GM23338 (cell line): ENCODE results near the gene SCTR. TPM values are rescaled to one million over a fixed set of nuclear protein-coding genes. Genes with fewer than 3 reads are reported as not detected.

Experiments used
- ATAC-seq: fragments of 200-7000 bp; cut with Tn5 transposase; 3 replicates; pipeline ENCODE4 v1.9.1; 2020
- DNase-seq: peaks from one replicate; pipeline ENCODE4 v3.0.0-alpha.2; 2015; ENCODE audit warnings: low spot score
- H2AFZ ChIP-seq: fragments of 200-600 bp; sonication (generic); 2 replicates; pipeline ENCODE4 v1.8.0; 2016; ENCODE audit warnings: antibody characterized with exemption, mild to moderate bottlenecking, moderate library complexity
- H3F3A ChIP-seq: fragments of 200-600 bp; sonication (generic); replicated peaks from 2 replicates; pipeline ENCODE4 v1.8.0; 2017; ENCODE audit warnings: antibody characterized with exemption, mixed run types, low read depth
- H3K27ac ChIP-seq: fragments of 200-600 bp; sonication (generic); 2 replicates; pipeline ENCODE4 v1.6.1; 2016; ENCODE audit warnings: low read depth
- H3K27me3 ChIP-seq: fragments of 200-600 bp; sonication (generic); 2 replicates; pipeline ENCODE4 v1.8.0; 2016; ENCODE audit warnings: mild to moderate bottlenecking, mixed run types, moderate library complexity; ENCODE audit not compliant: insufficient read depth
- H3K36me3 ChIP-seq: fragments of 200-600 bp; sonication (generic); 2 replicates; pipeline ENCODE4 v1.8.0; 2016; ENCODE audit warnings: mild to moderate bottlenecking; ENCODE audit not compliant: insufficient read depth
- H3K4me1 ChIP-seq: fragments of 200-600 bp; sonication (generic); 2 replicates; pipeline ENCODE4 v1.8.0; 2016; ENCODE audit warnings: mild to moderate bottlenecking, moderate library complexity; ENCODE audit not compliant: insufficient read depth
- H3K4me2 ChIP-seq: fragments of 200-600 bp; sonication (generic); 2 replicates; pipeline ENCODE4 v1.7.1; 2017; ENCODE audit warnings: mixed run types
- H3K4me3 ChIP-seq: fragments of 200-600 bp; sonication (generic); 2 replicates; pipeline ENCODE4 v1.6.1; 2016; ENCODE audit warnings: mixed run types
- H3K79me2 ChIP-seq: fragments of 200-600 bp; sonication (generic); replicated peaks from 2 replicates; pipeline ENCODE4 v1.8.0; 2017; ENCODE audit warnings: mild to moderate bottlenecking; ENCODE audit not compliant: insufficient read depth
- H3K9me2 ChIP-seq: fragments of 200-600 bp; sonication (generic); 2 replicates; pipeline ENCODE4 v1.8.0; 2017; ENCODE audit not compliant: insufficient read depth
- H4K20me1 ChIP-seq: fragments of 200-600 bp; sonication (generic); replicated peaks from 2 replicates; pipeline ENCODE4 v1.8.0; 2017; ENCODE audit warnings: mild to moderate bottlenecking; ENCODE audit not compliant: insufficient read depth
- H3K27ac Mint-ChIP-seq: 2 replicates; pipeline ENCODE4 v1.8.0; 2020; ENCODE audit warnings: inconsistent platforms, mild to moderate bottlenecking, moderate library complexity, mixed read lengths
- H3K27me3 Mint-ChIP-seq: 3 replicates; pipeline ENCODE4 v1.8.0; 2022; ENCODE audit warnings: low read depth, mild to moderate bottlenecking, moderate library complexity, mixed read lengths, inconsistent platforms; ENCODE audit not compliant: insufficient read depth, poor library complexity
- H3K36me3 Mint-ChIP-seq: 3 replicates; pipeline ENCODE4 v1.8.0; 2021; ENCODE audit warnings: low read depth, mild to moderate bottlenecking, inconsistent platforms, moderate library complexity, mixed read lengths
- H3K4me1 Mint-ChIP-seq: 3 replicates; pipeline ENCODE4 v1.8.0; 2020; ENCODE audit warnings: mild to moderate bottlenecking, inconsistent platforms, mixed read lengths
- H3K4me3 Mint-ChIP-seq: 3 replicates; pipeline ENCODE4 v1.8.0; 2021; ENCODE audit warnings: moderate library complexity, mild to moderate bottlenecking, inconsistent platforms, mixed read lengths
- H3K9me3 Mint-ChIP-seq: 3 replicates; pipeline ENCODE4 v1.8.0; 2020; ENCODE audit warnings: moderate library complexity, mild to moderate bottlenecking, inconsistent platforms, mixed read lengths
- CREB1 ChIP-seq: fragments of 250-450 bp; sonication (Bioruptor Pico); IDR thresholded peaks from 2 replicates; pipeline ENCODE4 v1.5.0; 2020; ENCODE audit warnings: low read depth, mild to moderate bottlenecking, moderate library complexity
- CTCF ChIP-seq, 2 experiments: fragments of 200-600 bp in 1 of 2; sonication (generic) in 1 of 2; conservative IDR thresholded peaks; 2 replicates each; pipeline versions ENCODE4 v1.5.1 to v1.6.1; 2016 to 2017; ENCODE audit warnings: antibody characterized with exemption in 2 of 2, low read depth in 2 of 2, mild to moderate bottlenecking in 2 of 2, moderate library complexity in 1 of 2
- JUNB ChIP-seq: IDR thresholded peaks from one replicate; pipeline ENCODE4 v1.6.1; 2016; ENCODE audit warnings: antibody characterized with exemption; ENCODE audit not compliant: unreplicated experiment
- POLR2AphosphoS5 ChIP-seq: IDR thresholded peaks from 2 replicates; pipeline ENCODE4 v1.6.1; 2016; ENCODE audit warnings: antibody characterized with exemption, low read depth
- STAT1 ChIP-seq: IDR thresholded peaks from one replicate; pipeline ENCODE4 v1.6.1; 2016; ENCODE audit warnings: antibody characterized with exemption; ENCODE audit not compliant: unreplicated experiment
- ZNF114 ChIP-seq: fragments of 250-450 bp; sonication (Bioruptor Pico); IDR thresholded peaks from 2 replicates; pipeline ENCODE4 v1.5.0; 2020; ENCODE audit warnings: mild to moderate bottlenecking, moderate library complexity
- ZNF331 ChIP-seq: fragments of 250-450 bp; sonication (Bioruptor Pico); IDR thresholded peaks from 2 replicates; pipeline ENCODE4 v1.5.0; 2020; ENCODE audit warnings: low read depth, mild to moderate bottlenecking, moderate library complexity
- ZNF462 ChIP-seq: fragments of 250-450 bp; sonication (Bioruptor Pico); IDR thresholded peaks from 2 replicates; pipeline ENCODE4 v1.5.0; 2020; ENCODE audit warnings: mild to moderate bottlenecking, moderate library complexity
- polyA plus RNA-seq: library from polyadenylated mRNA; unstranded; fragments of >200 nt; fragmentation: Nextera tagmentation; extraction: Ambion mirVana; gene quantifications from 2 replicates; pipeline ENCODE4 v1.2.1, GENCODE V29; 2016
- total RNA-seq: library from RNA; depleted of rRNA; stranded (reverse); fragments of >200 nt; shearing (Covaris generic); gene quantifications from 2 replicates; pipeline ENCODE4 v1.2.3, GENCODE V29; 2014
- TF ChIP-seq, protein P1 (sequence below): IDR thresholded peaks from one replicate; pipeline ENCODE4 v1.6.1; 2018; ENCODE audit warnings: antibody characterized with exemption; ENCODE audit not compliant: unreplicated experiment

Gene SCTR
- total and polyA plus RNA-seq, 2 experiments from 2014 or later: not detected

GRCh38 chr2:119536211-119536610 is 11.9 kb upstream of the SCTR start:
- DNase-seq (no peak), ATAC-seq (no peak)
- no peak overlapping the region for H2AFZ ChIP-seq
- H3K9me3 Mint-ChIP-seq: peaks cover 14% of the 10 kb centered on the region; the same call in 2 of the 3 replicates
- H3K4me1 Mint-ChIP-seq: peaks cover 13% of the 10 kb centered on the region; the same call in 2 of the 3 replicates
- peaks cover 2% of the 10 kb centered on the region; the same call in 1 of the 3 replicates for H3K36me3 Mint-ChIP-seq
- no peaks in the 10 kb centered on the region for H3F3A ChIP-seq
- no peaks in the 10 kb centered on the region for H3K79me2 ChIP-seq
- no peak overlapping the region for H3K4me3 Mint-ChIP-seq
- H3K36me3 ChIP-seq: no peaks in the 10 kb centered on the region
- no peak overlapping the region for H3K4me3 ChIP-seq
- H3K4me2 ChIP-seq: no peak overlapping the region
- H3K27me3 ChIP-seq: no peaks in the 10 kb centered on the region
- peaks cover 2% of the 10 kb centered on the region for H3K27me3 Mint-ChIP-seq
- no peak overlapping the region for H3K27ac ChIP-seq
- TF ChIP-seq ZNF331 (CRISPR knock-in tag) (no peak), STAT1 (no peak), ZNF114 (CRISPR knock-in tag) (no peak), CTCF (conservative IDR thresholded peaks at IDR 0.05; ENCODE audit: low read depth in 2 of 2) (no peak), CREB1 (CRISPR knock-in tag) (no peak), JUNB (no peak), ZNF462 (CRISPR knock-in tag) (no peak), POLR2AphosphoS5 (no peak)
- TF ChIP-seq, protein P1, sequence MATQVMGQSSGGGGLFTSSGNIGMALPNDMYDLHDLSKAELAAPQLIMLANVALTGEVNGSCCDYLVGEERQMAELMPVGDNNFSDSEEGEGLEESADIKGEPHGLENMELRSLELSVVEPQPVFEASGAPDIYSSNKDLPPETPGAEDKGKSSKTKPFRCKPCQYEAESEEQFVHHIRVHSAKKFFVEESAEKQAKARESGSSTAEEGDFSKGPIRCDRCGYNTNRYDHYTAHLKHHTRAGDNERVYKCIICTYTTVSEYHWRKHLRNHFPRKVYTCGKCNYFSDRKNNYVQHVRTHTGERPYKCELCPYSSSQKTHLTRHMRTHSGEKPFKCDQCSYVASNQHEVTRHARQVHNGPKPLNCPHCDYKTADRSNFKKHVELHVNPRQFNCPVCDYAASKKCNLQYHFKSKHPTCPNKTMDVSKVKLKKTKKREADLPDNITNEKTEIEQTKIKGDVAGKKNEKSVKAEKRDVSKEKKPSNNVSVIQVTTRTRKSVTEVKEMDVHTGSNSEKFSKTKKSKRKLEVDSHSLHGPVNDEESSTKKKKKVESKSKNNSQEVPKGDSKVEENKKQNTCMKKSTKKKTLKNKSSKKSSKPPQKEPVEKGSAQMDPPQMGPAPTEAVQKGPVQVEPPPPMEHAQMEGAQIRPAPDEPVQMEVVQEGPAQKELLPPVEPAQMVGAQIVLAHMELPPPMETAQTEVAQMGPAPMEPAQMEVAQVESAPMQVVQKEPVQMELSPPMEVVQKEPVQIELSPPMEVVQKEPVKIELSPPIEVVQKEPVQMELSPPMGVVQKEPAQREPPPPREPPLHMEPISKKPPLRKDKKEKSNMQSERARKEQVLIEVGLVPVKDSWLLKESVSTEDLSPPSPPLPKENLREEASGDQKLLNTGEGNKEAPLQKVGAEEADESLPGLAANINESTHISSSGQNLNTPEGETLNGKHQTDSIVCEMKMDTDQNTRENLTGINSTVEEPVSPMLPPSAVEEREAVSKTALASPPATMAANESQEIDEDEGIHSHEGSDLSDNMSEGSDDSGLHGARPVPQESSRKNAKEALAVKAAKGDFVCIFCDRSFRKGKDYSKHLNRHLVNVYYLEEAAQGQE: no peak
- no peak overlapping the region for H3K27ac Mint-ChIP-seq
- H3K4me1 ChIP-seq: peaks cover 6% of the 10 kb centered on the region; the same call in 1 of the 2 replicates
- H4K20me1 ChIP-seq: no peaks in the 10 kb centered on the region
- no peaks in the 10 kb centered on the region for H3K9me2 ChIP-seq
